Mucosa of gallbladder (tissue), 1 donor: ENCODE data around the gene ARHGAP45. TPM values are rescaled to one million over a fixed set of nuclear protein-coding genes. Genes with fewer than 3 reads are reported as not detected.
A peak's percentile ranks its signal among the peaks of the same experiment; 100 is the strongest.
"Not testable (repeated sequence)": the region's sequence is repeated elsewhere in the genome, so short reads cannot be mapped to it uniquely, and the experiment has no call there.

Experiments
- DNase-seq: peaks from one replicate; pipeline ENCODE4 v3.0.0-alpha.2; 2020; ENCODE audit warnings: low spot score
- total RNA-seq: library from RNA; stranded (reverse); gene quantifications from one replicate; pipeline ENCODE4 v1.2.1, GENCODE V29; 2021
- donor health status: DM: no; HTN: no; CAD: no.

Gene ARHGAP45
- 42.4 TPM for total RNA-seq

GRCh38 chr19:1066748-1067340, at the start of gene ARHGAP45:
TSS of gene ARHGAP45 (plus strand) at chr19:1067167. CDS start at chr19:1067406, 239 bp downstream.
- no peak for DNase-seq

GRCh38 chr19:1017906-1018305, 49.1 kb upstream of the ARHGAP45 start:
- DNase-seq, result no peak

- no peak for DNase-seq
These were observed 48.6 kb upstream of the ARHGAP45 start for GRCh38 chr19:1018393-1018792.

GRCh38 chr19:1018932-1019615, 47.9 kb upstream of the ARHGAP45 start:
- no peak for DNase-seq

- DNase-seq, result no peak
These were observed 47.4 kb upstream of the ARHGAP45 start for GRCh38 chr19:1019616-1019961.

- DNase-seq, result no peak
These were observed 46.7 kb upstream of the ARHGAP45 start for GRCh38 chr19:1019980-1020867.

- peak; percentile 98 for DNase-seq
These were observed 46.0 kb upstream of the ARHGAP45 start, which contains the start of gene TMEM259 for GRCh38 chr19:1020868-1021425. TSS of gene TMEM259 (minus strand) at chr19:1021123. CDS start at chr19:1020996, 127 bp downstream.

GRCh38 chr19:1023883-1024188, 43.1 kb upstream of the ARHGAP45 start:
- not testable (repeated sequence) for DNase-seq

- DNase-seq, result not testable (repeated sequence)
These were observed 41.9 kb upstream of the ARHGAP45 start for GRCh38 chr19:1025080-1025479.

- peak; percentile 73 for DNase-seq
These were observed 40.8 kb upstream of the ARHGAP45 start, which contains the start of gene CNN2 for GRCh38 chr19:1025960-1026782. TSS of gene CNN2 (plus strand) at chr19:1026608. CDS start at chr19:1026662, 54 bp downstream.

GRCh38 chr19:1026783-1027649, 40.0 kb upstream of the ARHGAP45 start:
- no peak for DNase-seq

GRCh38 chr19:1027650-1028061, 39.3 kb upstream of the ARHGAP45 start:
- no peak for DNase-seq

GRCh38 chr19:1028062-1028926, 38.7 kb upstream of the ARHGAP45 start:
- DNase-seq, result peak; percentile 64

GRCh38 chr19:1032264-1032867, 34.6 kb upstream of the ARHGAP45 start:
- no peak for DNase-seq

- DNase-seq, result no peak
These were observed 30.9 kb upstream of the ARHGAP45 start for GRCh38 chr19:1035998-1036621.

- DNase-seq, result no peak
These were observed 29.3 kb upstream of the ARHGAP45 start for GRCh38 chr19:1037621-1038064.

GRCh38 chr19:1038978-1039645, 27.9 kb upstream of the ARHGAP45 start:
- DNase-seq, result no peak
